Neuronal stem cell (in vitro differentiated cells): ENCODE data around the gene XRCC5.
"Not testable (repeated sequence)": the region's sequence is repeated elsewhere in the genome, so short reads cannot be mapped to it uniquely, and the experiment has no call there.

Source experiments
- DNase-seq: peaks from one replicate; pipeline ENCODE4 v3.0.0-alpha.2; 2013; ENCODE audit warnings: low spot score
- H2AFZ ChIP-seq: one replicate; pipeline ENCODE4 v1.6.1; 2013; ENCODE audit warnings: mild to moderate bottlenecking, low read length, inconsistent platforms
- H2AK5ac ChIP-seq: 2 replicates; pipeline ENCODE4 v1.6.1; 2013; ENCODE audit warnings: low read depth, mild to moderate bottlenecking, inconsistent platforms, low read length, moderate library complexity, mixed read lengths
- H2BK120ac ChIP-seq: 2 replicates; pipeline ENCODE4 v1.6.1; 2013; ENCODE audit warnings: low read depth, mild to moderate bottlenecking, inconsistent platforms, low read length, moderate library complexity, mixed read lengths
- H2BK12ac ChIP-seq: one replicate; pipeline ENCODE4 v1.6.1; 2013; ENCODE audit warnings: low read length, inconsistent platforms
- H2BK15ac ChIP-seq: 2 replicates; pipeline ENCODE4 v1.6.1; 2013; ENCODE audit warnings: mild to moderate bottlenecking, low read length, inconsistent platforms, mixed read lengths
- H2BK5ac ChIP-seq: one replicate; pipeline ENCODE4 v1.6.1; 2013; ENCODE audit warnings: inconsistent platforms, mild to moderate bottlenecking, low read length, moderate library complexity
- H3K14ac ChIP-seq: one replicate; pipeline ENCODE4 v1.6.1; 2013; ENCODE audit warnings: low read length, inconsistent platforms
- H3K18ac ChIP-seq: 2 replicates; pipeline ENCODE4 v1.6.1; 2013; ENCODE audit warnings: low read length, inconsistent platforms
- H3K23ac ChIP-seq: 2 replicates; pipeline ENCODE4 v1.6.1; 2013; ENCODE audit warnings: low read depth, mild to moderate bottlenecking, mixed read lengths, low read length, inconsistent platforms; ENCODE audit not compliant: poor library complexity
- H3K27ac ChIP-seq: replicated peaks from 3 replicates; pipeline ENCODE4 v1.5.1; 2013; ENCODE audit warnings: low read length, inconsistent platforms
- H3K27me3 ChIP-seq, 3 experiments: 2 replicates each; pipeline ENCODE4 v1.6.1; 2013; ENCODE audit warnings: low read length in 3 of 3, mild to moderate bottlenecking in 2 of 3, inconsistent platforms in 1 of 3, low read depth in 1 of 3, mixed read lengths in 1 of 3, moderate library complexity in 1 of 3; ENCODE audit not compliant: control insufficient read depth in 3 of 3, insufficient read depth in 3 of 3
- H3K36me3 ChIP-seq, 2 donors: replicated peaks in 1 of 2; 2 replicates each; pipeline ENCODE4 v1.6.1; 2013; ENCODE audit warnings: low read length in 2 of 2; ENCODE audit not compliant: control insufficient read depth in 2 of 2, insufficient read depth in 2 of 2
- H3K4ac ChIP-seq: 2 replicates; pipeline ENCODE4 v1.6.1; 2013; ENCODE audit warnings: inconsistent platforms, mild to moderate bottlenecking, low read length, moderate library complexity
- H3K4me1 ChIP-seq, 2 donors: 1 replicate in 1 of 2; 2 replicates in 1 of 2; pipeline ENCODE4 v1.6.1; 2013; ENCODE audit warnings: low read length in 2 of 2, low read depth in 1 of 2; ENCODE audit not compliant: control insufficient read depth in 2 of 2, insufficient read depth in 1 of 2
- H3K4me2 ChIP-seq: one replicate; pipeline ENCODE4 v1.6.1; 2013; ENCODE audit warnings: mild to moderate bottlenecking, low read length, inconsistent platforms; ENCODE audit not compliant: insufficient read depth, poor library complexity, severe bottlenecking
- H3K4me3 ChIP-seq, 2 donors: 2 replicates each; pipeline ENCODE4 v1.5.1; 2013; ENCODE audit warnings: low read length in 2 of 2, mild to moderate bottlenecking in 2 of 2, inconsistent platforms in 1 of 2, moderate library complexity in 1 of 2
- H3K79me1 ChIP-seq: one replicate; pipeline ENCODE4 v1.6.1; 2013; ENCODE audit warnings: low read depth, mild to moderate bottlenecking, inconsistent platforms, low read length, moderate library complexity
- H3K9ac ChIP-seq: one replicate; pipeline ENCODE4 v1.6.1; 2013; ENCODE audit warnings: mild to moderate bottlenecking, low read depth, low read length, inconsistent platforms; ENCODE audit not compliant: poor library complexity
- H3K9me3 ChIP-seq, 2 donors: replicated peaks in 1 of 2; 2 replicates each; pipeline versions ENCODE3 to v1.6.1; 2013; ENCODE audit warnings: low read length in 2 of 2, mild to moderate bottlenecking in 2 of 2, inconsistent platforms in 1 of 2, low read depth in 1 of 2, mixed read lengths in 1 of 2, moderate library complexity in 1 of 2; ENCODE audit not compliant: control insufficient read depth in 2 of 2, insufficient read depth in 1 of 2
- H4K8ac ChIP-seq: one replicate; pipeline ENCODE4 v1.6.1; 2013; ENCODE audit warnings: low read depth, mild to moderate bottlenecking, inconsistent platforms, low read length, moderate library complexity
- H4K91ac ChIP-seq: one replicate; pipeline ENCODE4 v1.6.1; 2013; ENCODE audit warnings: low read length, low read depth, mild to moderate bottlenecking, inconsistent platforms; ENCODE audit not compliant: poor library complexity
- WGBS, 2 donors: extraction: QIAGEN DNeasy Blood & Tissue Kit; methylation state at CpG; one replicate each; pipeline ENCODE4 v1.1.7; 2013; ENCODE audit warnings: missing lambda C conversion rate in 2 of 2, mixed read lengths in 1 of 2; ENCODE audit not compliant: insufficient read length in 2 of 2, insufficient replicate concordance in 1 of 2; ENCODE audit errors: extremely low coverage in 2 of 2; 5-methylcytosine and 5-hydroxymethylcytosine counted together

The XRCC5 gene

GRCh38 chr2:216205486-216205885 lies 96.3 kb downstream of the XRCC5 start:
- H3K23ac ChIP-seq = no peak overlapping the region
- no CpG with 5 or more reads among the region's 1 CpG for WGBS, 2 donors
- no peak overlapping the region for H4K8ac ChIP-seq
- no peaks in the 10 kb centered on the region for H3K27me3 ChIP-seq
- H3K14ac ChIP-seq = no peak overlapping the region
- no peak overlapping the region for H4K91ac ChIP-seq
- H3K4ac ChIP-seq = no peak overlapping the region
- no peak for DNase-seq
- H3K18ac ChIP-seq = no peak overlapping the region
- no peak overlapping the region for H3K27ac ChIP-seq
- H3K9me3 ChIP-seq = no peaks in the 10 kb centered on the region
- no peak overlapping the region for H2BK12ac ChIP-seq
- H2BK5ac ChIP-seq = no peak overlapping the region
- H3K4me3 ChIP-seq = no peak overlapping the region
- H3K79me1 ChIP-seq = no peaks in the 10 kb centered on the region
- no peak overlapping the region for H2BK15ac ChIP-seq
- H2BK120ac ChIP-seq = no peak overlapping the region
- no peaks in the 10 kb centered on the region for H3K4me1 ChIP-seq
- H3K4me2 ChIP-seq = no peak overlapping the region
- no peak overlapping the region for H2AK5ac ChIP-seq
- no peak overlapping the region for H2AFZ ChIP-seq
- no peak overlapping the region for H3K9ac ChIP-seq
- peaks cover 34 to 100% of the 10 kb centered on the region in 2 donors for H3K36me3 ChIP-seq

- Histone ChIP-seq H3K27me3 (no peaks in the 10 kb centered on the region), H3K9me3 (no peaks in the 10 kb centered on the region), H3K23ac (no peak overlapping the region), H3K4me3 (no peak overlapping the region), H3K4me1 (no peaks in the 10 kb centered on the region), H3K14ac (no peak overlapping the region), H3K4ac (no peak overlapping the region), H2BK5ac (no peak overlapping the region), H3K4me2 (no peak overlapping the region), H3K36me3 (peaks cover 34 to 100% of the 10 kb centered on the region in 2 donors), H2BK15ac (no peak overlapping the region), H4K8ac (no peak overlapping the region), H3K79me1 (no peaks in the 10 kb centered on the region), H2BK12ac (no peak overlapping the region), H3K9ac (no peak overlapping the region), H2AFZ (no peak overlapping the region), H3K27ac (no peak overlapping the region), H2AK5ac (no peak overlapping the region), H2BK120ac (no peak overlapping the region), H3K18ac (no peak overlapping the region), H4K91ac (no peak overlapping the region)
- no peak for DNase-seq
- no CpG with 5 or more reads among the region's 2 CpGs for WGBS, 2 donors
Measured at GRCh38 chr2:216206041-216206703, 97.0 kb downstream of the XRCC5 start.

- H3K27me3 ChIP-seq = no peaks in the 10 kb centered on the region
- no peak overlapping the region for H2BK5ac ChIP-seq
- no peaks in the 10 kb centered on the region for H3K9me3 ChIP-seq
- H2AFZ ChIP-seq = no peak overlapping the region
- H3K18ac ChIP-seq = no peak overlapping the region
- no peak overlapping the region for H2BK12ac ChIP-seq
- DNase-seq = no peak
- H3K14ac ChIP-seq = no peak overlapping the region
- no peak overlapping the region for H3K4me3 ChIP-seq
- no peak overlapping the region for H3K9ac ChIP-seq
- WGBS, 2 donors = no CpG with 5 or more reads among the region's 5 CpGs
- peaks cover 30 to 100% of the 10 kb centered on the region in 2 donors for H3K36me3 ChIP-seq
- H2BK15ac ChIP-seq = no peak overlapping the region
- no peak overlapping the region for H3K4ac ChIP-seq
- H3K4me1 ChIP-seq = no peaks in the 10 kb centered on the region
- H3K79me1 ChIP-seq = no peaks in the 10 kb centered on the region
- no peak overlapping the region for H4K8ac ChIP-seq
- H4K91ac ChIP-seq = no peak overlapping the region
- H2AK5ac ChIP-seq = no peak overlapping the region
- H3K27ac ChIP-seq = no peak overlapping the region
- no peak overlapping the region for H3K4me2 ChIP-seq
- no peak overlapping the region for H2BK120ac ChIP-seq
- no peak overlapping the region for H3K23ac ChIP-seq
Measured at GRCh38 chr2:216206821-216207220, 97.7 kb downstream of the XRCC5 start.

- not testable (repeated sequence) for H3K23ac ChIP-seq, H3K27ac ChIP-seq, H2AK5ac ChIP-seq, H3K9ac ChIP-seq, H3K79me1 ChIP-seq, DNase-seq, H3K18ac ChIP-seq, H3K27me3 ChIP-seq, H3K14ac ChIP-seq, H2BK5ac ChIP-seq, H3K9me3 ChIP-seq, H3K4me3 ChIP-seq, H3K4me1 ChIP-seq, H2AFZ ChIP-seq, H4K91ac ChIP-seq, H3K4me2 ChIP-seq, H2BK12ac ChIP-seq, H3K4ac ChIP-seq, H2BK15ac ChIP-seq, H2BK120ac ChIP-seq, H4K8ac ChIP-seq
- H3K36me3 ChIP-seq = peaks cover 23 to 89% of the 10 kb centered on the region in 2 donors
- no CpG with 5 or more reads among the region's 8 CpGs for WGBS, 2 donors
Measured at GRCh38 chr2:216208661-216209060, 99.5 kb downstream of the XRCC5 start.
